Kidney (tissue), 14 donors: ENCODE results near the gene ZNF165. TPM values are rescaled to one million over a fixed set of nuclear protein-coding genes. Genes with fewer than 3 reads are reported as not detected.
A peak's percentile ranks its signal among the peaks of the same experiment; 100 is the strongest.
"Not testable (repeated sequence)": the region's sequence is repeated elsewhere in the genome, so short reads cannot be mapped to it uniquely, and the experiment has no call there.

Experiments used
- DNase-seq, 5 donors: peaks; one replicate each; pipeline ENCODE4 v3.0.0-alpha.2; 2013 to 2020
- FAIRE-seq: peaks from 2 replicates; lab custom pipeline; 2012; peaks lifted over from hg19 to GRCh38; lab: Jason Lieb, UNC
- H3K27ac ChIP-seq, 2 donors: one replicate each; pipeline ENCODE4 v1.7.0; 2013; ENCODE audit warnings: low read depth in 2 of 2, low read length in 2 of 2, inconsistent platforms in 1 of 2
- H3K27me3 ChIP-seq: one replicate; pipeline ENCODE4 v1.7.1; 2013; ENCODE audit warnings: low read length, inconsistent platforms; ENCODE audit not compliant: control insufficient read depth, insufficient read depth
- H3K36me3 ChIP-seq, 3 donors: one replicate each; pipeline versions ENCODE4 v1.7.0 to v1.7.1; 2013; ENCODE audit warnings: low read length in 3 of 3, control low read depth in 1 of 3, inconsistent platforms in 1 of 3; ENCODE audit not compliant: insufficient read depth in 3 of 3, control insufficient read depth in 2 of 3
- H3K4me1 ChIP-seq, 3 donors: one replicate each; pipeline versions ENCODE4 v1.7.0 to v1.7.1; 2013; ENCODE audit warnings: low read length in 3 of 3, inconsistent platforms in 1 of 3, low read depth in 1 of 3; ENCODE audit not compliant: control insufficient read depth in 2 of 3, insufficient read depth in 2 of 3
- H3K4me3 ChIP-seq, 3 donors: one replicate each; pipeline versions ENCODE4 v1.7.0 to v1.8.1; 2013; ENCODE audit warnings: low read length in 3 of 3, control low read depth in 1 of 3, inconsistent platforms in 1 of 3
- H3K9ac ChIP-seq, 3 donors: one replicate each; pipeline versions ENCODE4 v1.7.0 to v1.7.1; 2013; ENCODE audit warnings: low read length in 3 of 3, control low read depth in 1 of 3, inconsistent platforms in 1 of 3
- H3K9me3 ChIP-seq, 3 donors: one replicate each; pipeline versions ENCODE4 v1.7.0 to v1.7.1; 2013; ENCODE audit warnings: low read length in 3 of 3, control low read depth in 1 of 3, inconsistent platforms in 1 of 3; ENCODE audit not compliant: control insufficient read depth in 2 of 3, insufficient read depth in 1 of 3
- intact Hi-C: fragments of 100-400 bp; cut with DNase I; formaldehyde crosslinking; loops from one replicate; pipeline ENCODE4 v1.11.1; 2022
- polyA plus RNA-seq: library from polyadenylated mRNA; stranded (reverse); fragments of 350-450 nt; fragmentation: Illumina TruSeq; extraction: RNeasy Lipid Tissue Mini Kit (QIAGEN cat#74804); gene quantifications from one replicate; pipeline ENCODE4 v1.2.3, GENCODE V29; 2014; ENCODE audit warnings: low read depth, low replicate concordance; ENCODE audit not compliant: insufficient read depth
- total RNA-seq: library from RNA; stranded (reverse); fragmentation: NEBNext Ultra II Directional; extraction: Animal tissue kit (Norgen Biotek cat#: 25700); gene quantifications from one replicate; pipeline ENCODE4 v1.2.1, GENCODE V29; 2021
- TF ChIP-seq, protein P1 (sequence below): IDR thresholded peaks from 3 replicates; pipeline ENCODE4 v1.5.1; 2012; ENCODE audit warnings: mild to moderate bottlenecking, moderate library complexity, borderline replicate concordance; ENCODE audit not compliant: insufficient read depth; ENCODE audit errors: extremely low read depth
- donor health status: control.
- donor health status: control.
- donor health status: control.
- donor health status: control.
- donor health status: control.
- donor health status: DM: yes; HTN: yes; CAD: no.
- donor health status: Normal renal cell carcinoma (clear cell type).

The ZNF165 gene
- total and polyA plus RNA-seq, 2 donors from 2014 or later = 3.0 to 3.6 TPM

DNA sequence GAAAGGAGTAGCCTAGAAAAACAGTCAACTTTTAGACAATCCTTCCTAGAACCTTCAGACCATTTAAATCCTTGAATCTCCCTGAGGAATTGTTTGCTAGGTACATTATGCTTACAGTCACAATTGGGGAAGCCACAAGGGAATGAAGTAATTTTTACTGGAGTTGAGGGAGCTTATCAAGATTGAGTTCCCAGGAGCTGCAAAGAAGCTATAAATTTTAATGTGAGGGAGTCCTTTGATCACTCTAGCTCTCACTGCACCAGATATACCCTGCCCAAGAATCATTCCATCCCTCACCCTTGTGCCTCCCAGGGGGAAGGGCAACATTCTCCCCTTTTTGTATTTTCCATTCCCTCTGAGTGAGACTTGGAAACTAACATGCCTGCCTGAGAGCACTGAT, 12.3 kb upstream of the ZNF165 start:
- Histone ChIP-seq H3K4me3 (no peak overlapping the region), H3K9me3 (no peaks in the 10 kb centered on the region), H3K27ac (no peak overlapping the region), H3K9ac (no peak overlapping the region), H3K27me3 (no peaks in the 10 kb centered on the region), H3K36me3 (no peaks in the 10 kb centered on the region), H3K4me1 (no peaks in the 10 kb centered on the region)
- DNase-seq (peak in 2 of 5 donors; percentile 20 to 30), FAIRE-seq (no peak)
- TF ChIP-seq, protein P1, sequence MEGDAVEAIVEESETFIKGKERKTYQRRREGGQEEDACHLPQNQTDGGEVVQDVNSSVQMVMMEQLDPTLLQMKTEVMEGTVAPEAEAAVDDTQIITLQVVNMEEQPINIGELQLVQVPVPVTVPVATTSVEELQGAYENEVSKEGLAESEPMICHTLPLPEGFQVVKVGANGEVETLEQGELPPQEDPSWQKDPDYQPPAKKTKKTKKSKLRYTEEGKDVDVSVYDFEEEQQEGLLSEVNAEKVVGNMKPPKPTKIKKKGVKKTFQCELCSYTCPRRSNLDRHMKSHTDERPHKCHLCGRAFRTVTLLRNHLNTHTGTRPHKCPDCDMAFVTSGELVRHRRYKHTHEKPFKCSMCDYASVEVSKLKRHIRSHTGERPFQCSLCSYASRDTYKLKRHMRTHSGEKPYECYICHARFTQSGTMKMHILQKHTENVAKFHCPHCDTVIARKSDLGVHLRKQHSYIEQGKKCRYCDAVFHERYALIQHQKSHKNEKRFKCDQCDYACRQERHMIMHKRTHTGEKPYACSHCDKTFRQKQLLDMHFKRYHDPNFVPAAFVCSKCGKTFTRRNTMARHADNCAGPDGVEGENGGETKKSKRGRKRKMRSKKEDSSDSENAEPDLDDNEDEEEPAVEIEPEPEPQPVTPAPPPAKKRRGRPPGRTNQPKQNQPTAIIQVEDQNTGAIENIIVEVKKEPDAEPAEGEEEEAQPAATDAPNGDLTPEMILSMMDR = no peak
- intact Hi-C loops = no loop called here

GRCh38 chr6:28070968-28071367, 9.4 kb upstream of the ZNF165 start:
- H3K27ac ChIP-seq, H3K4me1 ChIP-seq, H3K9me3 ChIP-seq, H3K27me3 ChIP-seq, H3K4me3 ChIP-seq, H3K9ac ChIP-seq, intact Hi-C loops, FAIRE-seq, DNase-seq, H3K36me3 ChIP-seq: not testable (repeated sequence)

- FAIRE-seq (no peak), DNase-seq (peak in 1 of 5 donors; percentile 0)
- TF ChIP-seq, protein P1 = no peak
- H3K27me3 ChIP-seq = no peaks in the 10 kb centered on the region
- H3K27ac ChIP-seq = no peak overlapping the region
- H3K9ac ChIP-seq = no peak overlapping the region
- no peaks in the 10 kb centered on the region for H3K9me3 ChIP-seq
- no peaks in the 10 kb centered on the region for H3K36me3 ChIP-seq
- H3K4me1 ChIP-seq = peaks cover 0 to 3% (median 0%) of the 10 kb centered on the region in 3 donors
- H3K4me3 ChIP-seq = no peak overlapping the region
- intact Hi-C loops = no loop called here
Observed at GRCh38 chr6:28078050-28078449, 2.3 kb upstream of the ZNF165 start.

- Histone ChIP-seq H3K9me3 (no peaks in the 10 kb centered on the region), H3K27ac (no peak overlapping the region), H3K4me3 (no peak overlapping the region), H3K27me3 (no peaks in the 10 kb centered on the region), H3K36me3 (no peaks in the 10 kb centered on the region), H3K9ac (no peak overlapping the region), H3K4me1 (peaks cover 0 to 3% (median 0%) of the 10 kb centered on the region in 3 donors)
- TF ChIP-seq, protein P1 = no peak
- intact Hi-C loops = no loop called here
- FAIRE-seq = no peak
- no peak for DNase-seq
Observed at GRCh38 chr6:28078836-28079235, 1.5 kb upstream of the ZNF165 start.
